Spleen (tissue), 7 donors: ENCODE data around the gene RHBDL3.

Source experiments
- POLR2A ChIP-seq, 3 donors: fragments of 450-650 bp; IDR thresholded peaks; one replicate each; pipeline ENCODE4 v1.5.1; 2017; ENCODE audit warnings: antibody characterized with exemption in 3 of 3, mild to moderate bottlenecking in 1 of 3
- TF ChIP-seq, protein P1 (sequence below), 11 experiments: fragments of 200-600 bp in 7 of 11; fragments of 450-650 bp in 4 of 11; sonication (generic) in 4 of 11; IDR thresholded peaks in 8 of 11; conservative IDR thresholded peaks in 3 of 11; 1 replicate in 7 of 11; 2 replicates in 4 of 11; pipeline versions ENCODE4 v1.4.0 to v1.8.0; 2016 to 2021; ENCODE audit warnings: antibody characterized with exemption in 11 of 11, inconsistent platforms in 4 of 11, mild to moderate bottlenecking in 1 of 11
- donor health status: DM: no; HTN: no; CAD: no; lungs with moderate emphysema.
- donor health status: DM: no; HTN: no; CAD: no.
- donor health status: DM: no; HTN: no; CAD: no.

DNA sequence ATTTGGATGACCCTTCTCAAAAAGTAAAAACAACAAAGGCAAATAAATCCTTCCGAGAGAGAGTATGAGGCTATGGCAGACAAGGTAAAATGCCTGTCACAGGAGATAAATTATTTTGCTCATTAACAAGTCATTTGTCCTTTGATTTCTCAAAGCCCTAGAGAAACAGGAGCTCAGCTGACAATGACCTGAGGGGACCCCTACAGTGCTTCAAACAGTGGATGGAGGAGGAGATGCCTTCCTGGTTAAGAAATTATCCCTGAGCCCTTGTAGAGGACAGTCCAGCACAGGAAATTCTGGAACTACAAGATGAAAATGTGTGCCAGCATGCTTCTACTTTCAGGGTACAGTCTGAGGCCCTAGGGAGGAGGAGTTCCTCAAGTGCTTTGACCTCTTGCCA lies 24.0 kb upstream of the RHBDL3 start:
- TF ChIP-seq POLR2A (IDR thresholded peaks at IDR 0.05) = no peak
- TF ChIP-seq, protein P1, sequence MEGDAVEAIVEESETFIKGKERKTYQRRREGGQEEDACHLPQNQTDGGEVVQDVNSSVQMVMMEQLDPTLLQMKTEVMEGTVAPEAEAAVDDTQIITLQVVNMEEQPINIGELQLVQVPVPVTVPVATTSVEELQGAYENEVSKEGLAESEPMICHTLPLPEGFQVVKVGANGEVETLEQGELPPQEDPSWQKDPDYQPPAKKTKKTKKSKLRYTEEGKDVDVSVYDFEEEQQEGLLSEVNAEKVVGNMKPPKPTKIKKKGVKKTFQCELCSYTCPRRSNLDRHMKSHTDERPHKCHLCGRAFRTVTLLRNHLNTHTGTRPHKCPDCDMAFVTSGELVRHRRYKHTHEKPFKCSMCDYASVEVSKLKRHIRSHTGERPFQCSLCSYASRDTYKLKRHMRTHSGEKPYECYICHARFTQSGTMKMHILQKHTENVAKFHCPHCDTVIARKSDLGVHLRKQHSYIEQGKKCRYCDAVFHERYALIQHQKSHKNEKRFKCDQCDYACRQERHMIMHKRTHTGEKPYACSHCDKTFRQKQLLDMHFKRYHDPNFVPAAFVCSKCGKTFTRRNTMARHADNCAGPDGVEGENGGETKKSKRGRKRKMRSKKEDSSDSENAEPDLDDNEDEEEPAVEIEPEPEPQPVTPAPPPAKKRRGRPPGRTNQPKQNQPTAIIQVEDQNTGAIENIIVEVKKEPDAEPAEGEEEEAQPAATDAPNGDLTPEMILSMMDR (IDR thresholded peaks at IDR 0.05 in 8 of 11, conservative IDR thresholded peaks at IDR 0.05 in 3 of 11) = no peak
